Right forelimb (tissue), 1 donor: ENCODE data around the gene BTD.

Experiments used
- DNase-seq: peaks from one replicate; pipeline ENCODE4 v3.0.0-alpha.2; 2018

The BTD gene

GRCh38 chr3:15637131-15637951 is 35.8 kb downstream of the BTD start:
- DNase-seq, result no peak

- no peak for DNase-seq
These were observed 36.8 kb downstream of the BTD start for GRCh38 chr3:15638193-15638890.

GRCh38 chr3:15638891-15639262 is 37.3 kb downstream of the BTD start:
- DNase-seq, result no peak

- DNase-seq, result no peak
These were observed 43.7 kb downstream of the BTD start for GRCh38 chr3:15645246-15645645.

GRCh38 chr3:15645740-15646501 is 44.4 kb downstream of the BTD start:
- DNase-seq, result peak; percentile 77

GRCh38 chr3:15646851-15647511 is 45.4 kb downstream of the BTD start:
- DNase-seq, result peak; percentile 73

- no peak for DNase-seq
These were observed 46.1 kb downstream of the BTD start for GRCh38 chr3:15647611-15648167.

- DNase-seq, result no peak
These were observed 47.8 kb downstream of the BTD start for GRCh38 chr3:15649341-15649740.

- no peak for DNase-seq
These were observed 48.3 kb downstream of the BTD start for GRCh38 chr3:15649858-15650257.

GRCh38 chr3:15651396-15651795 is 49.9 kb downstream of the BTD start:
- DNase-seq, result no peak

- no peak for DNase-seq
These were observed 51.8 kb downstream of the BTD start for GRCh38 chr3:15653321-15653720.

GRCh38 chr3:15654127-15654526 is 52.6 kb downstream of the BTD start:
- DNase-seq, result no peak

GRCh38 chr3:15654891-15655290 is 53.3 kb downstream of the BTD start:
- no peak for DNase-seq

- DNase-seq, result no peak
These were observed 54.8 kb downstream of the BTD start for GRCh38 chr3:15656342-15656741.

GRCh38 chr3:15657016-15657415 is 55.5 kb downstream of the BTD start:
- no peak for DNase-seq

GRCh38 chr3:15659254-15659975 is 57.9 kb downstream of the BTD start:
- no peak for DNase-seq

- no peak for DNase-seq
These were observed 58.8 kb downstream of the BTD start for GRCh38 chr3:15660055-15660935.

GRCh38 chr3:15664144-15664543 is 62.6 kb downstream of the BTD start:
- no peak for DNase-seq

GRCh38 chr3:15665510-15666150 is 64.1 kb downstream of the BTD start:
- no peak for DNase-seq

GRCh38 chr3:15666277-15666676 is 64.7 kb downstream of the BTD start:
- DNase-seq, result no peak

- DNase-seq, result no peak
These were observed 65.9 kb downstream of the BTD start for GRCh38 chr3:15667484-15667883.
